Muscle layer of colon (tissue), 2 donors: ENCODE data around the gene ACSS1.

Source experiments
- H3K27ac ChIP-seq: one replicate; pipeline ENCODE4 v1.7.0; 2013; ENCODE audit warnings: low read depth, mild to moderate bottlenecking, low read length, moderate library complexity
- H3K27me3 ChIP-seq, 2 donors: one replicate each; pipeline ENCODE4 v1.7.0; 2013; ENCODE audit warnings: low read length in 2 of 2, mild to moderate bottlenecking in 2 of 2; ENCODE audit not compliant: insufficient read depth in 2 of 2, control insufficient read depth in 1 of 2
- H3K36me3 ChIP-seq: one replicate; pipeline ENCODE4 v1.7.0; 2013; ENCODE audit warnings: mild to moderate bottlenecking, low read length; ENCODE audit not compliant: insufficient read depth
- H3K4me1 ChIP-seq: one replicate; pipeline ENCODE4 v1.7.0; 2013; ENCODE audit warnings: mild to moderate bottlenecking, low read length; ENCODE audit not compliant: insufficient read depth
- H3K4me3 ChIP-seq, 2 donors: one replicate each; pipeline ENCODE4 v1.7.0; 2013; ENCODE audit warnings: low read length in 2 of 2, low read depth in 1 of 2, mild to moderate bottlenecking in 1 of 2, moderate library complexity in 1 of 2
- H3K9ac ChIP-seq: one replicate; pipeline ENCODE4 v1.7.0; 2013; ENCODE audit warnings: low read length
- H3K9me3 ChIP-seq: one replicate; pipeline ENCODE4 v1.7.0; 2013; ENCODE audit warnings: mild to moderate bottlenecking, low read length
- donor health status: abdominal sarcoma.
- donor health status: Adenocarcinoma of cecum.

Gene ACSS1

GRCh38 chr20:25032065-25032477 is 25.9 kb downstream of the ACSS1 start:
- Histone ChIP-seq H3K27ac (peak overlapping the region; percentile 89), H3K9me3 (no peaks in the 10 kb centered on the region), H3K4me1 (peaks cover 39% of the 10 kb centered on the region), H3K36me3 (peaks cover 15% of the 10 kb centered on the region), H3K27me3 (no peaks in the 10 kb centered on the region), H3K9ac (no peak overlapping the region), H3K4me3 (no peak overlapping the region)

GRCh38 chr20:25031241-25031640 is 26.7 kb downstream of the ACSS1 start:
- Histone ChIP-seq H3K4me3 (no peak overlapping the region), H3K36me3 (peaks cover 15% of the 10 kb centered on the region), H3K27me3 (no peaks in the 10 kb centered on the region), H3K4me1 (peaks cover 32% of the 10 kb centered on the region), H3K9ac (no peak overlapping the region), H3K27ac (no peak overlapping the region), H3K9me3 (no peaks in the 10 kb centered on the region)

- H3K27me3 ChIP-seq = no peaks in the 10 kb centered on the region
- H3K36me3 ChIP-seq = peaks cover 15% of the 10 kb centered on the region
- no peak overlapping the region for H3K27ac ChIP-seq
- H3K9ac ChIP-seq = no peak overlapping the region
- no peaks in the 10 kb centered on the region for H3K9me3 ChIP-seq
- H3K4me3 ChIP-seq = no peak overlapping the region
- peaks cover 31% of the 10 kb centered on the region for H3K4me1 ChIP-seq
These were observed 27.2 kb downstream of the ACSS1 start for GRCh38 chr20:25030649-25031207.

- Histone ChIP-seq H3K27me3 (no peaks in the 10 kb centered on the region), H3K9me3 (no peaks in the 10 kb centered on the region), H3K27ac (no peak overlapping the region), H3K4me3 (no peak overlapping the region), H3K36me3 (peaks cover 15% of the 10 kb centered on the region), H3K9ac (no peak overlapping the region), H3K4me1 (peaks cover 29% of the 10 kb centered on the region)
These were observed 27.8 kb downstream of the ACSS1 start for GRCh38 chr20:25030007-25030648.

GRCh38 chr20:25025986-25026605 is 31.8 kb downstream of the ACSS1 start:
- Histone ChIP-seq H3K27ac (no peak overlapping the region), H3K36me3 (peaks cover 20% of the 10 kb centered on the region), H3K9ac (no peak overlapping the region), H3K4me1 (peaks cover 4% of the 10 kb centered on the region), H3K27me3 (no peaks in the 10 kb centered on the region), H3K4me3 (no peak overlapping the region), H3K9me3 (no peaks in the 10 kb centered on the region)

DNA sequence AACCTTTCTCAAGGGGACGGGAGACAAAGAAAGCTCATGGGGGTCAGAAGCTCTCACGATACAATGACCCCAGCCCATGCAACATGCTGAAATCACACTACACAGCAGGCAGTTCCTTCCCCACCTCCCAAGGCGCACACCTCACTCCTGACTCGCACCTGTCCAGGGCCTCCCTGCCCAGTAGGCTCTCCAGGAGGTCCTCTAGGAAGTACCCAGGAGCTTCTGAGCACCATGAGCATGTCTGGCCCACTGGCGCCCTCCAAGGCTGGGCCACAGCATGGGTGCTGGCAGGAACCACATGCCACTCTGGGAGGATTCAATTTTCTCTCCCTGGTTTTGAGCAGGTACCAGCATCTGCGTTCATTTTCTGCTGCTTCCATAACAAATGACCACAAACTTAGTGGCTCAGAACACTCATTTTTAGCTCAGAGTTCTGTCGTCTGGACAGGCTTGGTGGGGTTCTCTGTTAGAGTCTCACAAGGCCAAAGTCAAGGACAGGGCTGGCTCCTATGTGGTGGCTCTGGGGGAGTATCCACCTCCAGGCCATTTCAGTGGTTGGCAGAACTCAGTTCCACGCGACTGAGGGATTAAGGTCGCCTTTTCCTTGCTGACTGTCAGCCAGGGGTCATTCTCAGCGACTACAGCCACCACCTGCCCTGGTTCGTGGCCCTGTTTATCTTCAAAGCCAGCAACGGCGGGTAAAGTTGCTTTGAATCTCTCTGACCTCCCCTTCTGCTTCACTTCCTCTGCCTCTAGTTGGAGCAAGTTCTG is 32.7 kb downstream of the ACSS1 start:
- Histone ChIP-seq H3K36me3 (peaks cover 22% of the 10 kb centered on the region), H3K27ac (no peak overlapping the region)

GRCh38 chr20:25024171-25024570 is 33.8 kb downstream of the ACSS1 start:
- H3K9ac ChIP-seq = no peak overlapping the region
- no peaks in the 10 kb centered on the region for H3K27me3 ChIP-seq
- H3K4me1 ChIP-seq = peaks cover 4% of the 10 kb centered on the region
- H3K27ac ChIP-seq = no peak overlapping the region
- peaks cover 24% of the 10 kb centered on the region for H3K36me3 ChIP-seq
- H3K4me3 ChIP-seq = no peak overlapping the region
- no peaks in the 10 kb centered on the region for H3K9me3 ChIP-seq

More for the DNA sequence above, 32.7 kb downstream of the ACSS1 start:
- Histone ChIP-seq H3K9me3 (no peaks in the 10 kb centered on the region), H3K27me3 (no peaks in the 10 kb centered on the region), H3K4me1 (peaks cover 4% of the 10 kb centered on the region), H3K9ac (no peak overlapping the region), H3K4me3 (no peak overlapping the region)

GRCh38 chr20:25023356-25023755 is 34.6 kb downstream of the ACSS1 start:
- Histone ChIP-seq H3K27ac (no peak overlapping the region), H3K4me3 (no peak overlapping the region), H3K4me1 (peaks cover 4% of the 10 kb centered on the region), H3K9me3 (no peaks in the 10 kb centered on the region), H3K9ac (no peak overlapping the region), H3K36me3 (peaks cover 29% of the 10 kb centered on the region), H3K27me3 (no peaks in the 10 kb centered on the region)

- Histone ChIP-seq H3K4me3 (no peak overlapping the region), H3K27me3 (no peaks in the 10 kb centered on the region), H3K4me1 (peaks cover 4% of the 10 kb centered on the region), H3K9me3 (no peaks in the 10 kb centered on the region), H3K9ac (no peak overlapping the region), H3K27ac (no peak overlapping the region), H3K36me3 (peaks cover 29% of the 10 kb centered on the region)
These were observed 35.3 kb downstream of the ACSS1 start for GRCh38 chr20:25022680-25023079.

- Histone ChIP-seq H3K27ac (no peak overlapping the region), H3K36me3 (peaks cover 33% of the 10 kb centered on the region), H3K4me1 (peaks cover 4% of the 10 kb centered on the region), H3K27me3 (no peaks in the 10 kb centered on the region), H3K4me3 (no peak overlapping the region), H3K9me3 (no peaks in the 10 kb centered on the region), H3K9ac (no peak overlapping the region)
These were observed 36.6 kb downstream of the ACSS1 start for GRCh38 chr20:25021336-25021735.

GRCh38 chr20:25020901-25021301 is 37.0 kb downstream of the ACSS1 start:
- peaks cover under 1% of the 10 kb centered on the region for H3K4me1 ChIP-seq
- H3K4me3 ChIP-seq = no peak overlapping the region
- peaks cover 35% of the 10 kb centered on the region for H3K36me3 ChIP-seq
- H3K9ac ChIP-seq = no peak overlapping the region
- no peaks in the 10 kb centered on the region for H3K27me3 ChIP-seq
- H3K27ac ChIP-seq = no peak overlapping the region
- H3K9me3 ChIP-seq = no peaks in the 10 kb centered on the region
